ENCODE data around the gene WNT7A.

WNT7A gene

GRCh38 chr3:13844911-13845310, 35.0 kb downstream of the WNT7A start:
- no peak for DNase-seq

- DNase-seq, result no peak
These were observed 35.6 kb downstream of the WNT7A start for GRCh38 chr3:13844286-13844685.

GRCh38 chr3:13843351-13843750, 36.5 kb downstream of the WNT7A start:
- no peak for DNase-seq

- DNase-seq, result no peak
These were observed 37.6 kb downstream of the WNT7A start for GRCh38 chr3:13842226-13842625.

- no peak for DNase-seq
These were observed 38.0 kb downstream of the WNT7A start for GRCh38 chr3:13841826-13842225.

GRCh38 chr3:13841141-13841540, 38.7 kb downstream of the WNT7A start:
- no peak for DNase-seq

- no peak for DNase-seq
These were observed 39.4 kb downstream of the WNT7A start for GRCh38 chr3:13840456-13840855.

GRCh38 chr3:13839726-13840340, 40.0 kb downstream of the WNT7A start:
- DNase-seq, result no peak

- DNase-seq, result no peak
These were observed 40.6 kb downstream of the WNT7A start for GRCh38 chr3:13839253-13839652.

GRCh38 chr3:13838421-13838820, 41.5 kb downstream of the WNT7A start:
- DNase-seq, result no peak

- no peak for DNase-seq
These were observed 42.1 kb downstream of the WNT7A start for GRCh38 chr3:13837751-13838150.

GRCh38 chr3:13836658-13837587, 42.9 kb downstream of the WNT7A start:
- no peak for DNase-seq

GRCh38 chr3:13835246-13835645, 44.6 kb downstream of the WNT7A start:
- DNase-seq, result no peak

GRCh38 chr3:13834258-13835035, 45.4 kb downstream of the WNT7A start:
- DNase-seq, result no peak

GRCh38 chr3:13833506-13834257, 46.2 kb downstream of the WNT7A start:
- DNase-seq, result no peak

GRCh38 chr3:13832130-13832529, 47.7 kb downstream of the WNT7A start:
- DNase-seq, result no peak

- DNase-seq, result no peak
These were observed 48.4 kb downstream of the WNT7A start for GRCh38 chr3:13831386-13831996.

- DNase-seq, result no peak
These were observed 50.6 kb downstream of the WNT7A start for GRCh38 chr3:13829311-13829710.

GRCh38 chr3:13828501-13829265, 51.2 kb downstream of the WNT7A start:
- DNase-seq, result no peak

GRCh38 chr3:13827699-13828098, 52.2 kb downstream of the WNT7A start:
- no peak for DNase-seq

GRCh38 chr3:13827256-13827655, 52.6 kb downstream of the WNT7A start:
- DNase-seq, result no peak

- no peak for DNase-seq
These were observed 53.2 kb downstream of the WNT7A start for GRCh38 chr3:13826672-13827071.

Measured in right forelimb (tissue), 1 donor.